CD4-positive, alpha-beta T cell (primary cell): ENCODE data around the gene RAPGEF1. TPM values are rescaled to one million over a fixed set of nuclear protein-coding genes. Genes with fewer than 3 reads are reported as not detected.

Experiments used
- ATAC-seq: fragments of 200-7000 bp; cut with Tn5 transposase; one replicate; pipeline ENCODE4 v1.10.0; 2022; ENCODE audit warnings: mild to moderate bottlenecking; ENCODE audit not compliant: poor library complexity
- CTCF ChIA-PET: fragments of 350-600 bp; sonication (Branson Sonifier 250); formaldehyde crosslinking; loops from one replicate; lab custom pipeline; 2021; ENCODE audit warnings: antibody characterized with exemption, inconsistent platforms; lab: Charles Lee
- POLR2A ChIA-PET: fragments of 350-600 bp; sonication (Branson Sonifier 250); formaldehyde crosslinking; loops from one replicate; lab custom pipeline; 2021; ENCODE audit warnings: antibody characterized with exemption, inconsistent platforms; lab: Charles Lee
- DNase-seq, 14 experiments: peaks; one replicate each; pipeline ENCODE4 v3.0.0-alpha.2; 2013 to 2020; ENCODE audit warnings: mixed read lengths in 2 of 14
- H3K27ac ChIP-seq, 2 donors: one replicate each; pipeline versions ENCODE4 v1.5.1 to v1.7.0; 2013; ENCODE audit warnings: low read length in 2 of 2, low read depth in 1 of 2, mild to moderate bottlenecking in 1 of 2
- H3K27me3 ChIP-seq, 2 experiments: 1 replicate in 1 of 2; 2 replicates in 1 of 2; pipeline versions ENCODE4 v1.6.1 to v1.7.0; 2013; ENCODE audit warnings: low read length in 2 of 2, control low read depth in 1 of 2, mild to moderate bottlenecking in 1 of 2, moderate library complexity in 1 of 2; ENCODE audit not compliant: insufficient read depth in 2 of 2, control insufficient read depth in 1 of 2
- H3K36me3 ChIP-seq: one replicate; pipeline ENCODE4 v1.6.1; 2013; ENCODE audit warnings: low read length, control low read depth; ENCODE audit not compliant: insufficient read depth
- H3K4me1 ChIP-seq: one replicate; pipeline ENCODE4 v1.6.1; 2013; ENCODE audit warnings: low read length, control low read depth; ENCODE audit not compliant: insufficient read depth
- H3K4me3 ChIP-seq: one replicate; pipeline ENCODE4 v1.5.1; 2013; ENCODE audit warnings: mild to moderate bottlenecking, low read length, moderate library complexity
- H3K9me3 ChIP-seq, 2 experiments: 1 replicate in 1 of 2; 2 replicates in 1 of 2; pipeline versions ENCODE4 v1.6.1 to v1.7.0; 2013; ENCODE audit warnings: low read length in 2 of 2, mild to moderate bottlenecking in 2 of 2, control low read depth in 1 of 2, moderate library complexity in 1 of 2; ENCODE audit not compliant: control insufficient read depth in 1 of 2, insufficient read depth in 1 of 2
- H3K27ac Mint-ChIP-seq: one replicate; pipeline ENCODE4 v1.8.0; 2020; ENCODE audit warnings: mixed read lengths
- H3K27me3 Mint-ChIP-seq: one replicate; pipeline ENCODE4 v1.8.0; 2021; ENCODE audit warnings: mixed read lengths
- H3K36me3 Mint-ChIP-seq: one replicate; pipeline ENCODE4 v1.8.0; 2021; ENCODE audit warnings: low read depth, mixed read lengths
- H3K4me1 Mint-ChIP-seq: one replicate; pipeline ENCODE4 v1.8.0; 2021; ENCODE audit warnings: low read depth, mixed read lengths
- H3K4me3 Mint-ChIP-seq: one replicate; pipeline ENCODE4 v1.8.0; 2020; ENCODE audit warnings: mild to moderate bottlenecking, mixed read lengths
- H3K9me3 Mint-ChIP-seq: one replicate; pipeline ENCODE4 v1.8.0; 2020; ENCODE audit warnings: mixed read lengths
- intact Hi-C, 2 experiments: fragments of 100-400 bp; cut with DNase I in 1 of 2; cut with micrococcal nuclease in 1 of 2; formaldehyde crosslinking; loops; one replicate each; pipeline versions ENCODE4 v1.15.1 to v1.9.0; 2023 to 2025; cut with DNase I, micrococcal nuclease
- total RNA-seq, 174 experiments: library from RNA in 2 of 174; stranded (reverse) in 2 of 174; gene quantifications; one replicate each; pipeline ENCODE4 v1.2.3 and lab custom pipeline; 2021 to 2026
- TF ChIP-seq, protein P1 (sequence below): fragments of 200-600 bp; IDR thresholded peaks from one replicate; pipeline ENCODE4 v1.8.0; 2022; ENCODE audit warnings: antibody characterized with exemption, mild to moderate bottlenecking

The RAPGEF1 gene
- total RNA-seq, 2 experiments from 2014 or later: 130 to 134 TPM

DNA sequence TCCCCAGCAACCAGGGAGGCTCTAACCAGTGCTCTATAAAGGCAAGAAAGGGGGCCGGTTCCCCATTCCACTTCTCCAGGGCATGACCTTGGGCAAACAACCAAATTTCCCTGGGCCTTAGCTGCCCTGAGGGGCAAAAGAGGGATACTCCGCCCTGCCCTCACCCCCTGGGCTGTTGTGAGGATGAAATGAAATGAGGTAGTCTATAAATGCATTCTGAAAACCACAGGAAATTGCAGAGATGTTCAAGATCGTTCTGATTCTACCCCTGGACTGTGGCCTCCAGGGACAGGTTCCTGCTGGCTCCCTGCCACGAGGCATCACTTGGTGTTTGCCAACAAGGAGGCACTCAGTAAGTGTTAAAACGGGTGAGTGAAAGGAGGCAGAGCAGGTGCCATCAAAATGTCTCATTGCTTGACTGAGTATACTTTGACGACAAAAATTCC is 5.7 kb downstream of the RAPGEF1 start:
- peaks cover 100% of the 10 kb centered on the region for H3K4me1 ChIP-seq
- H3K9me3 Mint-ChIP-seq: no peaks in the 10 kb centered on the region
- H3K9me3 ChIP-seq: no peaks in the 10 kb centered on the region
- H3K4me1 Mint-ChIP-seq: peaks cover 85% of the 10 kb centered on the region
- ATAC-seq (peak; percentile 8), DNase-seq (peak in 13 of 14 experiments; percentile 25 to 83 (median 52))
- no peaks in the 10 kb centered on the region for H3K27me3 ChIP-seq
- peak overlapping the region; percentile 86 for H3K27ac Mint-ChIP-seq
- H3K27me3 Mint-ChIP-seq: no peaks in the 10 kb centered on the region
- TF ChIP-seq, protein P1, sequence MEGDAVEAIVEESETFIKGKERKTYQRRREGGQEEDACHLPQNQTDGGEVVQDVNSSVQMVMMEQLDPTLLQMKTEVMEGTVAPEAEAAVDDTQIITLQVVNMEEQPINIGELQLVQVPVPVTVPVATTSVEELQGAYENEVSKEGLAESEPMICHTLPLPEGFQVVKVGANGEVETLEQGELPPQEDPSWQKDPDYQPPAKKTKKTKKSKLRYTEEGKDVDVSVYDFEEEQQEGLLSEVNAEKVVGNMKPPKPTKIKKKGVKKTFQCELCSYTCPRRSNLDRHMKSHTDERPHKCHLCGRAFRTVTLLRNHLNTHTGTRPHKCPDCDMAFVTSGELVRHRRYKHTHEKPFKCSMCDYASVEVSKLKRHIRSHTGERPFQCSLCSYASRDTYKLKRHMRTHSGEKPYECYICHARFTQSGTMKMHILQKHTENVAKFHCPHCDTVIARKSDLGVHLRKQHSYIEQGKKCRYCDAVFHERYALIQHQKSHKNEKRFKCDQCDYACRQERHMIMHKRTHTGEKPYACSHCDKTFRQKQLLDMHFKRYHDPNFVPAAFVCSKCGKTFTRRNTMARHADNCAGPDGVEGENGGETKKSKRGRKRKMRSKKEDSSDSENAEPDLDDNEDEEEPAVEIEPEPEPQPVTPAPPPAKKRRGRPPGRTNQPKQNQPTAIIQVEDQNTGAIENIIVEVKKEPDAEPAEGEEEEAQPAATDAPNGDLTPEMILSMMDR: no peak
- peak overlapping the region; percentile 72 to 86 for H3K27ac ChIP-seq
- H3K4me3 ChIP-seq: peak overlapping the region; percentile 46
- intact Hi-C loops: no loop called here
- ChIA-PET CTCF (interaction anchor here (0.7 to 2.9 kb wide), 7 partner anchors 11 to 143 kb away, joined by 3 to 12 read pairs (median 3); no protein-coding TSS in a partner anchor), POLR2A (interaction anchor here (0.8 to 2.6 kb wide), 12 partner anchors 10 to 336 kb away, joined by 3 to 12 read pairs (median 4); no protein-coding TSS in a partner anchor)
- H3K36me3 Mint-ChIP-seq: peaks cover 16% of the 10 kb centered on the region
- no peaks in the 10 kb centered on the region for H3K36me3 ChIP-seq
- H3K4me3 Mint-ChIP-seq: peak overlapping the region; percentile 83

GRCh38 chr9:131733541-131734061 is 6.3 kb downstream of the RAPGEF1 start:
- Mint-ChIP-seq H3K27me3 (no peaks in the 10 kb centered on the region), H3K9me3 (no peaks in the 10 kb centered on the region), H3K4me1 (peaks cover 85% of the 10 kb centered on the region), H3K4me3 (peak overlapping the region; percentile 83), H3K27ac (peak overlapping the region; percentile 86), H3K36me3 (peaks cover 11% of the 10 kb centered on the region)
- no peaks in the 10 kb centered on the region for H3K36me3 ChIP-seq
- H3K9me3 ChIP-seq: no peaks in the 10 kb centered on the region
- TF ChIP-seq, protein P1: no peak
- H3K4me3 ChIP-seq: peak overlapping the region; percentile 46
- DNase-seq (peak in 7 of 14 experiments; percentile 31 to 77 (median 46)), ATAC-seq (peak; percentile 10)
- H3K4me1 ChIP-seq: peaks cover 99% of the 10 kb centered on the region
- intact Hi-C loops: loop anchor here in 1 of 2 experiments (2.0 kb wide), 2 partner anchors 65 to 77 kb away; no protein-coding TSS in a partner anchor
- ChIA-PET POLR2A (interaction anchor here (0.8 to 2.9 kb wide), 19 partner anchors 9 to 336 kb away, joined by 3 to 32 read pairs (median 5); no protein-coding TSS in a partner anchor), CTCF (interaction anchor here (0.7 to 2.9 kb wide), 8 partner anchors 11 to 142 kb away, joined by 3 to 12 read pairs (median 3); no protein-coding TSS in a partner anchor)
- H3K27me3 ChIP-seq: no peaks in the 10 kb centered on the region
- H3K27ac ChIP-seq: peak overlapping the region; percentile 72 to 86

DNA sequence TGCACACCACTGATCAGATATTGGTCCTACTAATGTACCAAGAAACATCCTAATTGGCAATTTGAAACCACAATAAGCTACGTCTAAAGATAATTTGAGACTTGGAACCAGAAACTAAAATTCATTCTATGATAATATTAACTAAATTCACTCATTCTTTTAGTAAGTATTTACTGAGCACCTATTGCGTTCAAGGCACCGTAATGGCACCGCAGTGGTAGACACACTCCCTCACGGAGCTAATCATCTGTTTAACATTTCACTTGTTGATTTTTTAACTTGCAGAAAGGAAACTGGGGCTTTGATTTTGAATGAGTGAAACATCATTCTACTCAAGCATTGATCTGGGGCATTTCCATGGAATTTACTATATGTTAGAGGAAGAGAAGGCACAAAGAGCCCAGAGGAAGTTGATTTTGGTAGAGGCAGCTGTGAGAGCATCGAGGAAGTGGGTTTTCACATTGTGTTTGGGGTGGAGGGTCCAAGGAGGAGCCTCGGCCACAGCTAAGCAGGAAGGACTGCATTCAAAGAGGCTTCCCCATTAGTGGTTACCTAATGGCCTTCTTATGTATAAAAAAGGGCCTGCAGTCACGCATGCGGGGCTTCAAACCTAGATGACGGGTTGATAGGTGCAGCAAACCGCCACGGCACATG is 7.1 kb downstream of the RAPGEF1 start:
- peak overlapping the region; percentile 86 for H3K27ac Mint-ChIP-seq
- ChIA-PET POLR2A (interaction anchor here (0.6 to 2.9 kb wide), 22 partner anchors 10 to 536 kb away, joined by 3 to 32 read pairs (median 5); no protein-coding TSS in a partner anchor), CTCF (interaction anchor here (1.2 to 2.9 kb wide), 5 partner anchors 23 to 141 kb away, joined by 3 to 12 read pairs (median 4); no protein-coding TSS in a partner anchor)
- peaks cover 99% of the 10 kb centered on the region for H3K4me1 ChIP-seq
- H3K27ac ChIP-seq: peak overlapping the region; percentile 64 to 86
- H3K36me3 Mint-ChIP-seq: peaks cover 11% of the 10 kb centered on the region
- ATAC-seq (no peak), DNase-seq (peak in 10 of 14 experiments; percentile 16 to 89 (median 41))
- no peaks in the 10 kb centered on the region for H3K36me3 ChIP-seq
- H3K4me1 Mint-ChIP-seq: peaks cover 88% of the 10 kb centered on the region
- no peaks in the 10 kb centered on the region for H3K27me3 ChIP-seq
- no peaks in the 10 kb centered on the region for H3K27me3 Mint-ChIP-seq
- no peaks in the 10 kb centered on the region for H3K9me3 Mint-ChIP-seq
- H3K9me3 ChIP-seq: no peaks in the 10 kb centered on the region
- intact Hi-C loops: loop anchor here in 1 of 2 experiments (2.0 kb wide), 2 partner anchors 64 to 76 kb away; no protein-coding TSS in a partner anchor
- H3K4me3 ChIP-seq: peak overlapping the region; percentile 31
- TF ChIP-seq, protein P1: no peak
- H3K4me3 Mint-ChIP-seq: peak overlapping the region; percentile 64
